ENCODE measurements around the gene TRPM3.

Gene TRPM3

GRCh38 chr9:71128796-71129195 lies 7.4 kb upstream of the TRPM3 start:
- Histone ChIP-seq H3K4me1 (ENCODE audit: control insufficient read depth, insufficient read depth, low read length) (peaks cover 11% of the 10 kb centered on the region), H3K27me3 (ENCODE audit: control insufficient read depth, insufficient read depth, low read length) (no peaks in the 10 kb centered on the region), H3K9ac (ENCODE audit: low read depth, low read length) (no peak overlapping the region), H3K27ac (ENCODE audit: low read depth, low read length) (no peak overlapping the region), H3K36me3 (ENCODE audit: control insufficient read depth, insufficient read depth, low read length) (no peaks in the 10 kb centered on the region), H3K4me3 (ENCODE audit: low read depth, low read length) (no peak overlapping the region), H3K9me3 (ENCODE audit: control insufficient read depth, insufficient read depth, low read length) (no peaks in the 10 kb centered on the region)

DNA sequence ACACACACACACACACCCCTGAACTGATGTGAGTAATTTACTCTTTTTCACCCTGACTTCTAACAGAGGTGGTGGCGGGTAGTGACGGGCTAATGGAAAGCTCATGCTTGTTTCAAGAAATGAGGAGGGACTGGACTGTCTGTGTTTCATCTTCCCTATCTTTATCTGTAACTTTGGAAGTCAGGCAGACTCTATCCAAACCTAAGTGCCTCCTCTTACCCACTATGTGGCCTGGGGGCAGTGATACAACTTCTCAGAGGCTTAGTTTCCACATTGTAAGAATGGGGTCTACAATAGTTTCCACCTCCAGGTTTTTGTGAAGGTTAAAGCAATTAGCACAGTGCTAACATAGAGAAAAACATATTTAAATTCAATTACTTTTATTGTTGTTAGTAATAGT lies 5.9 kb upstream of the TRPM3 start:
- peaks cover 26% of the 10 kb centered on the region for H3K4me1 ChIP-seq (ENCODE audit: control insufficient read depth, insufficient read depth, low read length)
- H3K36me3 ChIP-seq (ENCODE audit: control insufficient read depth, insufficient read depth, low read length) = no peaks in the 10 kb centered on the region
- H3K9me3 ChIP-seq (ENCODE audit: control insufficient read depth, insufficient read depth, low read length) = no peaks in the 10 kb centered on the region
- no peaks in the 10 kb centered on the region for H3K27me3 ChIP-seq (ENCODE audit: control insufficient read depth, insufficient read depth, low read length)
- H3K4me3 ChIP-seq (ENCODE audit: low read depth, low read length) = no peak overlapping the region
- no peak overlapping the region for H3K9ac ChIP-seq (ENCODE audit: low read depth, low read length)
- H3K27ac ChIP-seq (ENCODE audit: low read depth, low read length) = no peak overlapping the region

GRCh38 chr9:71122421-71122820 lies 1.0 kb upstream of the TRPM3 start:
- Histone ChIP-seq H3K4me1 (ENCODE audit: control insufficient read depth, insufficient read depth, low read length) (peaks cover 59% of the 10 kb centered on the region), H3K27ac (ENCODE audit: low read depth, low read length) (peak overlapping the region; percentile 97), H3K4me3 (ENCODE audit: low read depth, low read length) (peak overlapping the region; percentile 69), H3K9me3 (ENCODE audit: control insufficient read depth, insufficient read depth, low read length) (no peaks in the 10 kb centered on the region), H3K27me3 (ENCODE audit: control insufficient read depth, insufficient read depth, low read length) (no peaks in the 10 kb centered on the region), H3K9ac (ENCODE audit: low read depth, low read length) (no peak overlapping the region), H3K36me3 (ENCODE audit: control insufficient read depth, insufficient read depth, low read length) (no peaks in the 10 kb centered on the region)

GRCh38 chr9:71122022-71122275 lies 528 bp upstream of the TRPM3 start:
- peaks cover 64% of the 10 kb centered on the region for H3K4me1 ChIP-seq (ENCODE audit: control insufficient read depth, insufficient read depth, low read length)
- no peaks in the 10 kb centered on the region for H3K36me3 ChIP-seq (ENCODE audit: control insufficient read depth, insufficient read depth, low read length)
- H3K9ac ChIP-seq (ENCODE audit: low read depth, low read length) = peak overlapping the region; percentile 56
- no peaks in the 10 kb centered on the region for H3K9me3 ChIP-seq (ENCODE audit: control insufficient read depth, insufficient read depth, low read length)
- H3K27ac ChIP-seq (ENCODE audit: low read depth, low read length) = peak overlapping the region; percentile 97
- peak overlapping the region; percentile 69 for H3K4me3 ChIP-seq (ENCODE audit: low read depth, low read length)
- H3K27me3 ChIP-seq (ENCODE audit: control insufficient read depth, insufficient read depth, low read length) = no peaks in the 10 kb centered on the region

DNA sequence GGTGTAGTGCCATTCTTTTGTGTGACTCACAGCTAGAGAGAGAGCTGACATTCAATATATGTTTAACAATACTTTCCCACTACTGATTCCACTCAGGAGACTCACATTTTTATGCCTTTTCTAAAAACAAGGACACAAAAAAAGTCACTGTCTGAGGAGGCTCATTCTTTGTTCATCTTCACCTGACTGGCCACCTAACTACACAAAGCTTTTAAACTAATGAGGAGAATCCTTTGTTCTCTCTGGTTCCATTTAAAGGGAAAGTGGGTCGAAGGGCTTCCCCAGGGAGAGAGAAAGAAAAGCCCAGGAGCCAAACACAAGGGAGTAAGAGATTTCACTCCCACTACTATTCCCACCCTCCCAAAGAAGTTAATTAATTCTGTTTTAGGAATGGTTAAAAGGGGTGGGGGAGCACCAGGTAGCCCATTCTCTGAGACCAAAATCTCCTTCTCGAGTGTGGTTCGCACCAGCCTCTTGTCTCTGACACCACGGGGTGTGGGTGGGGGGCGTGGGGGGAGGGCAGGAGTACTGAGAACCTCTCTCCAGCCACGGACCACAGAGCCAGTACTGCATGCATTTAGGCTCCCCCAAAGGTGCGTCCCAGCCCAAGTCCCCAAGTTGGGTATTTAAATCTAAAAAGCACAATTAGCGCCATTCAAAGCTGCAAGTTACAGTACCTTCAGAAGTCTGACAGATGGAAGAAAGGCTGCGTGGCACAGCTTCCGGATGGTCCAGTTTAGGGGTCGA lies 747 bp downstream of the TRPM3 start:
- Histone ChIP-seq H3K27ac (ENCODE audit: low read depth, low read length) (peak overlapping the region; percentile 97), H3K27me3 (ENCODE audit: control insufficient read depth, insufficient read depth, low read length) (no peaks in the 10 kb centered on the region), H3K4me3 (ENCODE audit: low read depth, low read length) (peak overlapping the region; percentile 69), H3K9me3 (ENCODE audit: control insufficient read depth, insufficient read depth, low read length) (no peaks in the 10 kb centered on the region), H3K36me3 (ENCODE audit: control insufficient read depth, insufficient read depth, low read length) (no peaks in the 10 kb centered on the region), H3K9ac (ENCODE audit: low read depth, low read length) (peak overlapping the region; percentile 59), H3K4me1 (ENCODE audit: control insufficient read depth, insufficient read depth, low read length) (peaks cover 75% of the 10 kb centered on the region)

- peak overlapping the region; percentile 59 for H3K9ac ChIP-seq (ENCODE audit: low read depth, low read length)
- H3K9me3 ChIP-seq (ENCODE audit: control insufficient read depth, insufficient read depth, low read length) = no peaks in the 10 kb centered on the region
- peaks cover 83% of the 10 kb centered on the region for H3K4me1 ChIP-seq (ENCODE audit: control insufficient read depth, insufficient read depth, low read length)
- H3K27ac ChIP-seq (ENCODE audit: low read depth, low read length) = peak overlapping the region; percentile 97
- H3K27me3 ChIP-seq (ENCODE audit: control insufficient read depth, insufficient read depth, low read length) = no peaks in the 10 kb centered on the region
- H3K36me3 ChIP-seq (ENCODE audit: control insufficient read depth, insufficient read depth, low read length) = no peaks in the 10 kb centered on the region
- peak overlapping the region; percentile 69 for H3K4me3 ChIP-seq (ENCODE audit: low read depth, low read length)
These were observed 1.7 kb downstream of the TRPM3 start for GRCh38 chr9:71119746-71120145.

- Histone ChIP-seq H3K36me3 (ENCODE audit: control insufficient read depth, insufficient read depth, low read length) (no peaks in the 10 kb centered on the region), H3K9me3 (ENCODE audit: control insufficient read depth, insufficient read depth, low read length) (no peaks in the 10 kb centered on the region), H3K9ac (ENCODE audit: low read depth, low read length) (no peak overlapping the region), H3K4me3 (ENCODE audit: low read depth, low read length) (peak overlapping the region; percentile 69; the same call in 1 of the 2 replicates), H3K4me1 (ENCODE audit: control insufficient read depth, insufficient read depth, low read length) (peaks cover 70% of the 10 kb centered on the region), H3K27me3 (ENCODE audit: control insufficient read depth, insufficient read depth, low read length) (no peaks in the 10 kb centered on the region), H3K27ac (ENCODE audit: low read depth, low read length) (no peak overlapping the region)
These were observed 3.1 kb downstream of the TRPM3 start for GRCh38 chr9:71118324-71118723.

DNA sequence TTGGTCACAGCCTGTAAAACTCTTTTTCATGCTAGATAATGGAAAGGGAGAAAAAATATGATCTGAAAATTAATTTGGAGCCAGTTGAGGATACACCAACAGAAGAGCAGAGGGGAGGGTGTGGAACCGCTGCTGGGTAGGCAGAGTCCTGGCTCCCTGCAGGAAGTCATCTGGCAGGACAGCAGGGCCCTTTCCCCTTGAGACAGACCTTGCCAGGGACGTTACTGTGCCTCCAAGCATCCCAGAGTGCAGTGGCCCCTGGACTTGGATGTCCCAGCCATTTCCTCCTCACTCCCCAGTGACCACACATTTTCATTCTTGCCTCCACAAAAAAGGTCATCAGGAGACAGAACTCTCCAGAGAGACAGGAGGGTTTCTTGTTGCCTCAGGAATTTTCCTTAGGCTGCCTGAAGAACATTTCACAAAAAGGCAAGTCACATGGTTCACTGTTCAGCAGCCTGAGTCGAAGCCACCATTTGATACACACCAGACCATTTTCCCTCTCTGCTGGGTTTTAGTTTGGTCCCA lies 5.9 kb downstream of the TRPM3 start:
- H3K4me1 ChIP-seq (ENCODE audit: control insufficient read depth, insufficient read depth, low read length) = peaks cover 71% of the 10 kb centered on the region
- peak overlapping the region; percentile 7 for H3K27ac ChIP-seq (ENCODE audit: low read depth, low read length)
- H3K36me3 ChIP-seq (ENCODE audit: control insufficient read depth, insufficient read depth, low read length) = no peaks in the 10 kb centered on the region
- no peaks in the 10 kb centered on the region for H3K9me3 ChIP-seq (ENCODE audit: control insufficient read depth, insufficient read depth, low read length)
- H3K4me3 ChIP-seq (ENCODE audit: low read depth, low read length) = no peak overlapping the region
- no peaks in the 10 kb centered on the region for H3K27me3 ChIP-seq (ENCODE audit: control insufficient read depth, insufficient read depth, low read length)
- no peak overlapping the region for H3K9ac ChIP-seq (ENCODE audit: low read depth, low read length)

DNA sequence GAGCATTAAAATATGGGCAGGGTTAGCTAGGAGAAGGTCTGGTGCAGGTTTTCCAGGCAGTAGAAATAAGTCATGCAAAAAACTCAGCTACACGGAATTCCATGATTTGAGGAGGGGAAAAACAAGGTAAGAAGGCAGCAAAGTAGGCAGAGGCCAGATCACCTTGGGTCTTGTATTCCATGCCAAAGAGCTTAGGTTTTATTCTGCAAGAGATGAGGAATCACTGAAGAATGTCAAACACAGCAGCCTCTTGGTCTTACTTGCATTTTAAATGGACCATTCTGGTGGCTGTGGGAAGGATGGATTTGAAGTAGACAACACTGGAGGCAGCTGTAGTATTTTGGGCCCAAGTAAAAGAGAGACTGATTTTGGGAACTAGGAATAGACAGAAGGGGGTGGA lies 8.6 kb downstream of the TRPM3 start:
- H3K4me1 ChIP-seq (ENCODE audit: control insufficient read depth, insufficient read depth, low read length) = peaks cover 52% of the 10 kb centered on the region
- H3K9me3 ChIP-seq (ENCODE audit: control insufficient read depth, insufficient read depth, low read length) = no peaks in the 10 kb centered on the region
- no peaks in the 10 kb centered on the region for H3K27me3 ChIP-seq (ENCODE audit: control insufficient read depth, insufficient read depth, low read length)
- no peaks in the 10 kb centered on the region for H3K36me3 ChIP-seq (ENCODE audit: control insufficient read depth, insufficient read depth, low read length)
- H3K27ac ChIP-seq (ENCODE audit: low read depth, low read length) = peak overlapping the region; percentile 25
- no peak overlapping the region for H3K9ac ChIP-seq (ENCODE audit: low read depth, low read length)
- no peak overlapping the region for H3K4me3 ChIP-seq (ENCODE audit: low read depth, low read length)

- H3K27me3 ChIP-seq (ENCODE audit: control insufficient read depth, insufficient read depth, low read length) = no peaks in the 10 kb centered on the region
- no peak overlapping the region for H3K9ac ChIP-seq (ENCODE audit: low read depth, low read length)
- H3K4me3 ChIP-seq (ENCODE audit: low read depth, low read length) = no peak overlapping the region
- H3K27ac ChIP-seq (ENCODE audit: low read depth, low read length) = no peak overlapping the region
- H3K36me3 ChIP-seq (ENCODE audit: control insufficient read depth, insufficient read depth, low read length) = no peaks in the 10 kb centered on the region
- H3K9me3 ChIP-seq (ENCODE audit: control insufficient read depth, insufficient read depth, low read length) = no peaks in the 10 kb centered on the region
- H3K4me1 ChIP-seq (ENCODE audit: control insufficient read depth, insufficient read depth, low read length) = peaks cover 23% of the 10 kb centered on the region
These were observed 12.5 kb downstream of the TRPM3 start for GRCh38 chr9:71108937-71109336.

DNA sequence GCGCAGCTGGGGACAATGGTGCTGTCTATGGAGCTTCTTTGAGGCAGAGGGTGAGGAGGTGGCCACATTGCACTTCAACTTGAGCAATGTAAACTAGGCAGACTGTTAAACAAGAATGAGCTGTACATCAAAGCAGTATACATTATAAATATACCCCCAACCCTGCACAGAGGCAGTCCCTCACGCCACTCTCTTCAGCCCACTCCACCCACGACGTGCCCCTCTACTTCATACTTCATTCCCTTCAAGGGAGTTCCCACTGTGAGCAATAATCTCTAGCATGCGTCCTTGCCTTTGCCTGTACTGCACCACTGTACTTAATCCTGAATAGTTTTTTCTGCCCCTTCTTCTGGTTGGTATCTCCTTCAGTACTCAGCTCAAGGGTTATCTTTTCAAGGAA lies 14.4 kb downstream of the TRPM3 start:
- Histone ChIP-seq H3K9ac (ENCODE audit: low read depth, low read length) (no peak overlapping the region), H3K9me3 (ENCODE audit: control insufficient read depth, insufficient read depth, low read length) (no peaks in the 10 kb centered on the region), H3K27me3 (ENCODE audit: control insufficient read depth, insufficient read depth, low read length) (no peaks in the 10 kb centered on the region), H3K36me3 (ENCODE audit: control insufficient read depth, insufficient read depth, low read length) (no peaks in the 10 kb centered on the region), H3K27ac (ENCODE audit: low read depth, low read length) (no peak overlapping the region), H3K4me1 (ENCODE audit: control insufficient read depth, insufficient read depth, low read length) (peaks cover 10% of the 10 kb centered on the region), H3K4me3 (ENCODE audit: low read depth, low read length) (no peak overlapping the region)

Measured in HUES48 (cell line).